ENCODE data around the gene MAMLD1.
A peak's percentile ranks its signal among the peaks of the same experiment; 100 is the strongest.

Gene MAMLD1

GRCh38 chrX:150355913-150356312 lies 7.2 kb upstream of the MAMLD1 start:
- DNase-seq, result no peak

- no peak for DNase-seq
These were observed 5.3 kb upstream of the MAMLD1 start for GRCh38 chrX:150357790-150358189.

DNA sequence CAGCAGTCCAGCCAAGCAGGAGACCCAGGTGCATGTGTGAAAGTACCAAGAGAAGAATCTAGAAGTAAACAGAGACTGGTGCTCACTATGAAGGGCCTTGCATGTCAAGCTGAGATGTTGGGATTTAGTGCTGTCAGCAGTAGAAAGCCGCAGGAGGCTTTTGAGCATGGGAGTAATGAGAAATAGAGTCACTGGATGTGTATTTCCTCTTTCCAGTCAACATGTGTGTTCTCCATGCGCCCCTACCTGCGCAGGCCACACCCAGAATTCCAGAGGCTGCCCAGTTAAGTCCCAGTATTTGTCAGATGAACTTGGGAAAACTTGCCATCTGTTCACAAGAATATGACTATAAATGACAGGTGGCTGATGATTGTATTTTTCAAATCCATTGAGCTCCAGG lies 4.5 kb upstream of the MAMLD1 start:
- no peak for DNase-seq

- DNase-seq, result no peak
These were observed 2.8 kb upstream of the MAMLD1 start for GRCh38 chrX:150360331-150360730.

DNA sequence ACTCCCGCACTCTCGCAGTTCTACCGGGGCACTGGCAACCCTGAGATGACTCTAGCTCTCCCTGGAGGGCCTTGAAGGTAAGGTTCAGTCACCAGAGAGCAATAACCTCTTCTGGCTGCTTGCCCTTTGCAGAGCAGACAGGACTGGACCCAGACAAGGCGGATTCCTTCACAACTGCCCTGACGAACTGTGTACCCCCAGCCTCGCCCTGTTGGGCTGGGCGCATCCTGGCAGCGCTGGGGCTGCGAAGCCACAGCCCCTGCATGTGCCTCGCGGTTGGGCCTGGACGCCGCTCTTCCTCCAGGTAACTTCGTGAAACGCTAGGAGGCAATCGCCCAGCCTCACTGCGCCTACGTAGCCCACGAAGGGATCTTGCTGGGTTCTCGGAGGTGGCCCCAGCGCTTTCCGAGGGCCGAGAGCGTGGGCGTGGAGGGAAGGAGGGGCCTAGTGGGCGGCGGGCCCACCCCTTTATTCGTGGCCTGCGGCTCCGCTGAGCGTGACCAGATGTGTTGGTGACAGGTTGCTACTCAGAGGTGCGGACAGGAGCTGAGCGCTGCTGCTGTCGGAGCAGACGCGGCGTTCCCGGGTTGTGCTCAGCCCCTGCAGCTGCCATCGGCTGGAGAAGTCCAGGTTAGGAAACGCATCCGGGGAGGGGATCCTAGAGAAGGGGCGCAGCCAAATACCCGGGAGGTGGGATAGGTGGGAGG lies 1.9 kb upstream of the MAMLD1 start:
- peak; percentile 30 for DNase-seq

GRCh38 chrX:150361777-150362351 lies 1.3 kb upstream of the MAMLD1 start:
- DNase-seq, result peak; percentile 41

- DNase-seq, result peak; percentile 17
These were observed 637 bp downstream of the MAMLD1 start for GRCh38 chrX:150363561-150364346.

DNA sequence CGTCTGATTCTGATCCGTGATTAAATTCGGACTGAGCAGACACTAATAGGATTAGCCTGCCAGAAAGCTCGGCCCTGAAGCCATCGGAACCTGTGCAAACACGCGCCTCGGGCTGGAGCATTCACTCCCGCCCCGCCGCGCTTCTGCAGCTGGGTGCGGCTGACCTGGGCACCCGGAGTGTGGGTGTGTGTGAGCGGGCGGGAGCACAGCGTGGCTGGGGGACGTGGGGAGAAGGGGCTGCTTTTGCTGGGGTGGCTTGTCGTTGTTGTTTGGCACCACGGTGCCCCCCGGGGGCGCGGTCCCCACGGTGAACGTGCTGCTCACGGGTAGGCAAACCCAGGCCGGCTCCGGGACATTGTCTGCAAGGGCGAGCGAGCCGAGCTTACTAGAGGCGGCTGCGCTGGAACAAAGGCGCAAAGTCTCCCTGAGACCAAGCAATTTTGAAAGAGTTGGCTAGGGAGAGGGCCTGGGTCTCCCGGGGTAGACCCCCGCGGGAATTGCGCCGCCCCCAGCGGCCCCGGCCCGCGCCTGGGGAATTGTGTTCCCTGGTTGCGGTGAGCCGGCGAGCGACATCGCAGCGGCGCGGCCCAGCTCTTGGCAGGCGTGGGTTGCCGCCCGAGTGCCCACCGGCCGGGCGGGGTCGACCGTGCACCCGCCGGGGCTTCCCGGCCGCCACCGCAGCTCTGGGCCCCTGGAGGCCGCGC lies 1.4 kb downstream of the MAMLD1 start:
- peak; percentile 23 for DNase-seq

- peak; percentile 76 for DNase-seq
These were observed 2.2 kb downstream of the MAMLD1 start for GRCh38 chrX:150365051-150365989.

DNA sequence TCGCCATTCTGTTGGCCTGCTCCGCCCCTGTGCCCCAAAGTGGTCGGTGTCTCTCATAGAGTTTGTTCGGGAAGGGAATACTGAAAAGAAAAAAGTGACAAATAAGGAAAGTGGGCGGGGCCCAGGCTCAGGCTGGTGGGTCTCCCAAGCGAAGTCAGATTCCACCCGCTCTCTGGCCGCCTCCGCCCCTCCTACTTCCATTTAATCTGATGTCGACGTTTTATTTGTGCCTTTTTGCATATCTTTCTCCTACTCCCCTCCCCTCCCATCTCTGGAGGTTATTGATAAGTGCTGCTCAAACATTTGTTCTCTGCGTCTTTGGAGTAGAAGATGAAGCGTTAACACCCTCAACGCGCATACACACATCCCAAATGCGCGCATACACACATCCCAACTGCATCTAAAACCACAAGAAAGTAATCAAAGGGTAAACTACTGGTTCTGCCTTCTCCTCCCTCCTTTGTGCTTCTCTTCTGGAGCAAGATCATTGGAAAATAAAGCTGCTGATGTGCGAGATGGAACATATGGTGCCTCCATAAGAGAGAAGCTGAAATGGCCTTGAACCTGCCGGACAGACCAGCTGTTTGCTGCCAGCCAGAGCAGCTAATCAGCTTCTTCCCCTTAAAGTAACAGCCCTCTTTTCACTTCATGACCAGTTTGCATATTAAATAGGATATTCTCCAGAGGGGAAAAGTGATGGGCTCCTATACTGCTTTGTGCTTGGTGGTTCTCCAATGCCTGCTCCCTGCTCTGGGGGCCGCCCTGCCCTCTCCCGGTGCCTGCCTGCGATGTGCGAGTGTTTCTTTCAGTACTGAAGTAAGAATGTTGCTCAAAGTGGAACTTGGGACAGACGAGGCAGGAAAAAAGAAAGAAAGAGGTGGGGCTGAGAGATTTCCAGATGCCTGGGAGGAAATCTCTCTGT lies 3.1 kb downstream of the MAMLD1 start:
- peak; percentile 8 for DNase-seq

- DNase-seq, result no peak
These were observed 3.9 kb downstream of the MAMLD1 start for GRCh38 chrX:150366951-150367545.

DNA sequence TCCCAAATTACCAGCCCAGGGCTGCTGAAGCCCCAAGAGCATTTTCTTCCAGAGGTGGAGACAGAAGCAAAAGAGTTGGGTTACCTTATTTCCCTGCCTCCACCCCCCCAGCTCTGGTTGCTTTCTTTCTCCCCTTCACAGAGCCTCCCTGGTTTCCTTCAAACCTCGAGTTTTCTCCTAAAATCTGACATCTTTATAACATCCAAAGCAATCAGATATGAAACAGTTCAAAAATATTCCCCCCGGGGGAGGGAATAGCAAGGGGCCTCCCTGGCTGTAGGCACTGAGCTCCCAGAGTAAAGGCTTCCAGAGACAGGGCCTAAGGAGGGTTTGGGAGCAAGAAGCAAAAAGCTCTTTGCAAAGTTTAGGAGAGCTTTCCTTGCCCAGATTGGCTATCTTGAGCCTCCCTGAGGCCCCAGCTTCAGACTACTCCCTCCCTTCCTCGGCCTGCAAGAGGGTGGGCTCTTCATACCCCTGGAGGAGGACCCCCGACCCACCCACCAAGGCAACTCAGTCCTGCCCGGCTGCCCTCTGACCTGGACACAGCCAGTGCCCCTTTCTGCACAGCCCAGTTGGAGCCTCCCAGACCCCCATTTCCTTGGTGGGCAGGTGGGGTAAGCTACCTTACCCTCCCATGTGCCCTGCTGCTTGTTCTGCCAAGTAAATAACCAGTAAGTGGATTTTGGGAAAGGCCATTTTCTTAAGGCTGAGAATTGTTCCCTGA lies 7.6 kb downstream of the MAMLD1 start:
- no peak for DNase-seq

DNA sequence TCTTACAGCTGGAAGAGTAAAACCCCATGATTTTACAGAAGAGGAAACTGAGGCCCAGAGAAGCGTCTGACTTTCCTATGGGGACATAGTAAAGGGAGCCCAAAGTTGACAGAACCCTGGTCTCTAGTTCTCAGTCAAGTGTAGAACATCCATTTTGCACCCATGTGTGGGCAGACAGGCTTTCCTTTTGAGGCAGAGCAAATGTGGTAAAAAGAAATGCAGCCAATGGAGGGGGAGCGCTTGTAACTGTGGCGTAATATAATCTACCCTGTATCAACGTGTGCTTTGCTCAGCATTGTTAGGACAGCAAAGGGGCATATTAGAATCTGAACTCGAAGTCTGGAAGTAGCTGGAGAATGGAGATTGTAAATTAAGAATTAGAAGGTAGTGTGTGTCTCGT lies 8.8 kb downstream of the MAMLD1 start:
- DNase-seq, result no peak

- no peak for DNase-seq
These were observed 9.2 kb downstream of the MAMLD1 start for GRCh38 chrX:150372280-150372679.

DNA sequence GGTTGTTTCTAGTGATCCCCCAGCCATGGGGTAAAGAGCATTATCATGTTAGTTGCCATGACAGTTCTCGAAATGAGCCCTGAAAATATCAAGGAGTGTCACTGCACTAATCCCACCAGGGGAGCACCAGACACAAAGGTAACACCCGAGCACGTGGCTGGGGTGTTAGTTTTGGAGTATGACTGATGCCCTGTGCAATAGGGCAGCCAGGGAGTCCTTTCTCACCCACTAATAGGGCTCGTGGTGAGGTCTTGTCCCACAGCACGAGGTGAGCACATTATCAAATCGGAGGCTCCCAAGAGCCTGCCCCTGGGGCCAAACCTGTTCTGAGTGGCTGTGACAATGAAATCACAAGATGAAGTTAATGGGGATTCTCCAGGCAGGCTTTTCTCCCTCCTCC lies 9.6 kb downstream of the MAMLD1 start:
- no peak for DNase-seq

DNA sequence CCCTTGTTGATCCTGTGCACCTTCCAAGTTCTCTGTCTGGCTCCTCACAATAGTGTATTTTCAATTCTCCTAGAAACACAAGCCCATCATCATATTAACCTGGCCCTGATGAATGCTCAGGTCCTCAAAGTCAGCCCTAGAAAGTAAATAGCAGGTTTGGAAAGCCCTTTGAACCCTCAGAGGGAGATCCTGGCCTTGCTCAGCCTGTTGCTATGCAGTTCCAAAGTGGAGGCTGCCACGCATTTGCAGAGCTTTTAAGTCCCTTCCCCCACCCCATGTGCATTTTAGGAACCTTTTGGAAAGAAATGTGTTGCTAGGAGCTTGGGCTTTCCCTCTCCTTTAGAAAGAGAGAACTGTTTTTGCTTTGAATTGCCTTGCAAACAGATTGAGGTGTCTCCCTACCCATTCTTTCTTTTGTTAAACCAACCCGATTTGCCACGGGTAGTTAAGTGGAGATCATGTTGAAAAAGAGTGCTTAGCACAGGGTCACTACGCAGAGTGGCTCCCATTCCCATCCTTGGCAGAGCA lies 12.2 kb downstream of the MAMLD1 start:
- no peak for DNase-seq

GRCh38 chrX:150377005-150377404 lies 13.9 kb downstream of the MAMLD1 start:
- no peak for DNase-seq

- DNase-seq, result no peak
These were observed 41.9 kb downstream of the MAMLD1 start for GRCh38 chrX:150405006-150405405.

DNA sequence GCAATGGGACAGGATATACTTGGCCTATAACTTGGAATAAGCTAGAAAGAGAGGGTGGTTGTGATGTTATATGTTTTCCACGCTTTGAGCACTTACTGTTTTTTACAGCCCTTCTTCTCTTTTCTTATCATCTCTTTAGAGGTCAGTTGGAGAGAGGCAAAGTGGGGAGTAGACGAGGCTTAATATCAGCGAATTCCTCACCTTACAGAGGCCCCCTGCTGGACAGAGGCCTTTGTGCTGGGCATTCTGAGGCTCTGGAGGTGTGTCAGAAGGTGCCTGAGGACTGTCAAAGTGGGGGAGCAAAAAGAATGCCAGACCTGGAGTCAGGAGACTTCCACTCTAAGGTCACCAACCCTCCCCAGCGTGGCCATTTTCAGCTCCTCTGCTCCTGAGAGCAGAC lies 42.5 kb downstream of the MAMLD1 start:
- DNase-seq, result no peak

GRCh38 chrX:150406596-150406995 lies 43.5 kb downstream of the MAMLD1 start:
- no peak for DNase-seq

Measured in CD4-positive, alpha-beta T cell treated with Interleukin-6 for 4 hours (primary cell).